Muscle of leg (tissue), 11 donors: ENCODE measurements around the gene TMEM170B. TPM values are rescaled to one million over a fixed set of nuclear protein-coding genes. Genes with fewer than 3 reads are reported as not detected.

ENCODE experiments used
- DNase-seq: peaks from one replicate; pipeline ENCODE4 v3.0.0; 2013
- H3K27ac ChIP-seq: one replicate; pipeline ENCODE4 v1.5.1; 2013; ENCODE audit warnings: mild to moderate bottlenecking, low read length, control low read depth
- H3K27me3 ChIP-seq: one replicate; pipeline ENCODE4 v1.6.1; 2013; ENCODE audit warnings: low read length; ENCODE audit not compliant: control insufficient read depth, insufficient read depth
- H3K36me3 ChIP-seq: one replicate; pipeline ENCODE4 v1.6.1; 2013; ENCODE audit warnings: low read length; ENCODE audit not compliant: control insufficient read depth, insufficient read depth
- H3K4me1 ChIP-seq: one replicate; pipeline ENCODE4 v1.6.1; 2013; ENCODE audit warnings: low read length; ENCODE audit not compliant: control insufficient read depth, insufficient read depth
- H3K4me3 ChIP-seq: one replicate; pipeline ENCODE4 v1.5.1; 2013; ENCODE audit warnings: low read length, control low read depth
- H3K9me3 ChIP-seq: replicated peaks from 2 replicates; pipeline ENCODE4 v1.6.1; 2013; ENCODE audit warnings: low read depth, low read length; ENCODE audit not compliant: control insufficient read depth
- WGBS: methylation state at CpG from one replicate; pipeline ENCODE4 v1.1.5; 2013; ENCODE audit warnings: missing lambda C conversion rate; ENCODE audit not compliant: insufficient coverage; 5-methylcytosine and 5-hydroxymethylcytosine counted together
- polyA plus RNA-seq, 8 donors: library from polyadenylated mRNA; unstranded; fragments of 120-200 nt; gene quantifications; one replicate each; pipeline versions ENCODE4 v1.2.1 to v1.2.3, GENCODE V29; 2013; ENCODE audit warnings: inconsistent platforms in 1 of 8, low replicate concordance in 1 of 8; ENCODE audit not compliant: insufficient read length in 8 of 8, insufficient read depth in 1 of 8
- total RNA-seq: library from RNA; stranded (reverse); fragments of 120-200 nt; gene quantifications from one replicate; pipeline ENCODE4 v1.2.4, GENCODE V29; 2013

Gene TMEM170B
- total and polyA plus RNA-seq, 9 donors = 3.7 to 6.1 (median 4.7) TPM

- Histone ChIP-seq H3K27ac (no peak overlapping the region), H3K36me3 (no peaks in the 10 kb centered on the region), H3K4me3 (no peak overlapping the region), H3K9me3 (no peaks in the 10 kb centered on the region), H3K27me3 (no peaks in the 10 kb centered on the region), H3K4me1 (peaks cover 9% of the 10 kb centered on the region)
- DNase-seq = no peak
- 60% methylated on average over 2 of the region's 8 CpGs for WGBS
Observed at GRCh38 chr6:11625302-11625701, 87.8 kb downstream of the TMEM170B start.

- Histone ChIP-seq H3K9me3 (no peaks in the 10 kb centered on the region), H3K36me3 (no peaks in the 10 kb centered on the region)
- 40% methylated on average over 1 of the region's 8 CpGs for WGBS
Observed at GRCh38 chr6:11626356-11626755, 88.8 kb downstream of the TMEM170B start.

GRCh38 chr6:11628562-11628961, 91.0 kb downstream of the TMEM170B start:
- no peak overlapping the region for H3K27ac ChIP-seq
- no peaks in the 10 kb centered on the region for H3K36me3 ChIP-seq
- H3K4me1 ChIP-seq = peaks cover 26% of the 10 kb centered on the region
- DNase-seq = no peak
- no peak overlapping the region for H3K4me3 ChIP-seq
- no peaks in the 10 kb centered on the region for H3K27me3 ChIP-seq
- no peaks in the 10 kb centered on the region for H3K9me3 ChIP-seq

More at GRCh38 chr6:11626356-11626755, 88.8 kb downstream of the TMEM170B start:
- Histone ChIP-seq H3K4me3 (no peak overlapping the region), H3K27ac (no peak overlapping the region), H3K4me1 (peaks cover 13% of the 10 kb centered on the region), H3K27me3 (no peaks in the 10 kb centered on the region)
- DNase-seq = no peak

- 45% methylated on average over 4 of the region's 7 CpGs for WGBS
- DNase-seq = peak; percentile 33
- Histone ChIP-seq H3K27ac (peak overlapping the region; percentile 45), H3K4me1 (peaks cover 26% of the 10 kb centered on the region), H3K27me3 (no peaks in the 10 kb centered on the region), H3K9me3 (no peaks in the 10 kb centered on the region), H3K4me3 (no peak overlapping the region), H3K36me3 (no peaks in the 10 kb centered on the region)
Observed at GRCh38 chr6:11631008-11631407, 93.5 kb downstream of the TMEM170B start.

- no peaks in the 10 kb centered on the region for H3K36me3 ChIP-seq
- H3K4me1 ChIP-seq = peaks cover 26% of the 10 kb centered on the region
- H3K9me3 ChIP-seq = no peaks in the 10 kb centered on the region
- H3K4me3 ChIP-seq = no peak overlapping the region
- H3K27me3 ChIP-seq = no peaks in the 10 kb centered on the region
- H3K27ac ChIP-seq = peak overlapping the region; percentile 45
- WGBS = 67% methylated on average over 1 of the region's 5 CpGs
- no peak for DNase-seq
Observed at GRCh38 chr6:11631539-11631938, 94.0 kb downstream of the TMEM170B start.

GRCh38 chr6:11632231-11632630, 94.7 kb downstream of the TMEM170B start:
- H3K9me3 ChIP-seq = no peaks in the 10 kb centered on the region
- H3K4me1 ChIP-seq = peaks cover 26% of the 10 kb centered on the region
- H3K4me3 ChIP-seq = no peak overlapping the region
- peak overlapping the region; percentile 37 for H3K27ac ChIP-seq
- no CpG with 5 or more reads among the region's 9 CpGs for WGBS
- no peaks in the 10 kb centered on the region for H3K36me3 ChIP-seq
- H3K27me3 ChIP-seq = no peaks in the 10 kb centered on the region
- DNase-seq = no peak

GRCh38 chr6:11632795-11633511, 95.4 kb downstream of the TMEM170B start:
- Histone ChIP-seq H3K9me3 (no peaks in the 10 kb centered on the region), H3K36me3 (no peaks in the 10 kb centered on the region), H3K27ac (peak overlapping the region; percentile 56), H3K4me3 (no peak overlapping the region), H3K27me3 (no peaks in the 10 kb centered on the region), H3K4me1 (peaks cover 26% of the 10 kb centered on the region)
- DNase-seq = peak; percentile 33
- WGBS = 80% methylated on average over 7 of the region's 11 CpGs

Other genes with a start within 250 kb of the TMEM170B start
- 0.22 TPM for gene ADTRP, start 241.1 kb downstream of the TMEM170B start, total RNA-seq
- gene ADTRP, start 241.1 kb downstream of the TMEM170B start, polyA plus RNA-seq = 1 to 10 TPM in 3 of 8 donors, under 1 TPM in 5; 0.12 to 2.3 (median 0.75) TPM